ENCODE results near the gene MGAT4A. TPM values are rescaled to one million over a fixed set of nuclear protein-coding genes. Genes with fewer than 3 reads are reported as not detected.

MGAT4A gene
- total RNA-seq, 4 donors from 2014 or later = 4.2 to 14.1 (median 12.2) TPM

DNA sequence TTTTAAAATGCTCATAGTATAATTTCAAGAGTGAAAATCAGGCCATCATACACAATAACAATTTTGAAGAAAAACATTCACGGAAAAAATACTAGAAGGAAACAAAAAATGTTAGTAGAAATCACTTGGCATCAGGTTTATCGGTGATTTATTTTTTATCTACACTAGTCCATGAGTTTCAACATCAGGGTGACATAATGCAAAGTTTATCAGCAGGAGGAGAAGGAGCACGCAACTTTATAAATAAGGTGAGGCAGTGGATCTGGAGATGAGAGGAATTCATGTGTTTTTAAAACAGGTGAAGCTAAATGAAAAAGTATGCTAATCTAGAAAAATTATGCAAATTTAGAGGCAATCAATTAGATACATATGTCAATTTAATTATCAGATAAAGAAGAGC lies 54.2 kb downstream of the MGAT4A start:
- Histone ChIP-seq H3K9me3 (no peaks in the 10 kb centered on the region), H3K27ac (no peak overlapping the region), H3K27me3 (no peaks in the 10 kb centered on the region), H3K36me3 (peaks cover 0 to 15% of the 10 kb centered on the region in 2 donors), H3K4me1 (no peaks in the 10 kb centered on the region), H3K4me3 (no peak overlapping the region)
- in situ Hi-C loops (cut with MboI; ENCODE audit: low sequenced_read_pairs in 4 of 4) = no loop called here
- no peak for TF ChIP-seq POLR2A (IDR thresholded peaks at IDR 0.05)
- TF ChIP-seq, protein P1, sequence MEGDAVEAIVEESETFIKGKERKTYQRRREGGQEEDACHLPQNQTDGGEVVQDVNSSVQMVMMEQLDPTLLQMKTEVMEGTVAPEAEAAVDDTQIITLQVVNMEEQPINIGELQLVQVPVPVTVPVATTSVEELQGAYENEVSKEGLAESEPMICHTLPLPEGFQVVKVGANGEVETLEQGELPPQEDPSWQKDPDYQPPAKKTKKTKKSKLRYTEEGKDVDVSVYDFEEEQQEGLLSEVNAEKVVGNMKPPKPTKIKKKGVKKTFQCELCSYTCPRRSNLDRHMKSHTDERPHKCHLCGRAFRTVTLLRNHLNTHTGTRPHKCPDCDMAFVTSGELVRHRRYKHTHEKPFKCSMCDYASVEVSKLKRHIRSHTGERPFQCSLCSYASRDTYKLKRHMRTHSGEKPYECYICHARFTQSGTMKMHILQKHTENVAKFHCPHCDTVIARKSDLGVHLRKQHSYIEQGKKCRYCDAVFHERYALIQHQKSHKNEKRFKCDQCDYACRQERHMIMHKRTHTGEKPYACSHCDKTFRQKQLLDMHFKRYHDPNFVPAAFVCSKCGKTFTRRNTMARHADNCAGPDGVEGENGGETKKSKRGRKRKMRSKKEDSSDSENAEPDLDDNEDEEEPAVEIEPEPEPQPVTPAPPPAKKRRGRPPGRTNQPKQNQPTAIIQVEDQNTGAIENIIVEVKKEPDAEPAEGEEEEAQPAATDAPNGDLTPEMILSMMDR (IDR thresholded peaks at IDR 0.05 in 4 of 5, conservative IDR thresholded peaks at IDR 0.05 in 1 of 5) = no peak
- intact Hi-C loops (cut with DNase I; ENCODE audit: low total_unique reads) = no loop called here
- no peak for DNase-seq
- ATAC-seq = no peak

DNA sequence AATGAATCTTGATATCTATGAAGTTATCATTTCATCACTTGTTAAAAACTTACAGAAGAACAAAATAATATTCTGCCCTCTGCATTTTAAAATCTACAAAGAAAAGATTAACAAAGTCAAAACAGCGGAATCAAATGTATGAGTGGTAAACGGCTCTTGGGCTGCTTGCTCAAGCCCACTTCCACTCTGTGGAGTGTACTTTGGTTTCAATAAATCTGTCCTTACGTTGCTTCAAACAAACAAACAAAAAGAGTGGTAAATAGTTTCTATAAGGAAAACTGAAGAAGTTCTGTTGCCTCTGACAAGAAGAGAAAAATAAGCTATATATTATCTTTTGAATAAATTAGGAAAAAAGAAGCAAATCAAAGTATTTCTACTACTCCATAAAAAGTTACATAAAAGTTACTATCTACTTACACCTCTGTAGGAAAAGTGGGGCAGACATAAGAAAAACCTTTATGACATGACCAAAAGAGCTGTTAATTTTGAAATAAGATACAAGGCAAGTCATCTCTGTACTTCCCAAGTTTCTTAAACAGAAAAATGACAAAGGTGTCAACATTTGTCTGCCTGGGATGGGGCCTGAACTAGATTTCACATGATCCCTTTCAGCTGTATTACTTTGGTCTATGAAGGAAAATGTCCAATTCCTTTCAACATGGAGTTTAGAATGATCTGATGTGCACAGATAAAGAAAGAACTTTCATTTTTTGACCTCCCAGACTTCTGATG lies 56.5 kb downstream of the MGAT4A start:
- no peak for TF ChIP-seq POLR2A (IDR thresholded peaks at IDR 0.05)
- TF ChIP-seq, protein P1 (IDR thresholded peaks at IDR 0.05 in 4 of 5, conservative IDR thresholded peaks at IDR 0.05 in 1 of 5) = no peak
- H3K4me3 ChIP-seq = no peak overlapping the region
- H3K27ac ChIP-seq = no peak overlapping the region
- ATAC-seq (no peak), DNase-seq (no peak)
- H3K9me3 ChIP-seq = no peaks in the 10 kb centered on the region
- no peaks in the 10 kb centered on the region for H3K4me1 ChIP-seq
- peaks cover 0 to 15% of the 10 kb centered on the region in 2 donors for H3K36me3 ChIP-seq
- intact Hi-C loops (cut with DNase I; ENCODE audit: low total_unique reads) (no loop called here), in situ Hi-C loops (cut with MboI; ENCODE audit: low sequenced_read_pairs in 4 of 4) (loop anchor here in 1 of 4 donors (25.0 kb wide), 1 partner anchor 388 kb away; no protein-coding TSS in a partner anchor)
- no peaks in the 10 kb centered on the region for H3K27me3 ChIP-seq

DNA sequence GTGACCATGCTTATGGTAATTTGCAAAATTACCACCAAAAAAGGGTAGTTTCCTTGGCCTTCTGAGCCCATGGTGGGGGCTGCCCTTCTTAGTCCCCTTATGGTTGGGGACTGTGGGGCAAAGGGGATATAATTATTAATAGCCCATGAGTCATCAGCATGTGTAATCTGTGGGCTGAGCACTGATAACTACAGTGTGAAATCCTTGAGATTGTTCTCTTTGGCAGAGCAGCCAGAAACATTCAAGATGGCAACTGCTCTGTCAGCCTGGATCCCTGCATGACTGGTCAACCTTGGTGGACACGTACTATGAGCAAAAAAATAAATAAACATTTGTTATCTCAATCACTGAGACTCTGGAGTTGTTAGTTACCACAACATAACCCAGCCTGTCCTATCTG lies 61.3 kb downstream of the MGAT4A start:
- intact Hi-C loops (cut with DNase I; ENCODE audit: low total_unique reads) (no loop called here), in situ Hi-C loops (cut with MboI; ENCODE audit: low sequenced_read_pairs in 4 of 4) (loop anchor here in 1 of 4 donors (25.0 kb wide), 1 partner anchor 393 kb away; no protein-coding TSS in a partner anchor)
- H3K4me3 ChIP-seq = no peak overlapping the region
- DNase-seq (no peak), ATAC-seq (no peak)
- H3K4me1 ChIP-seq = no peaks in the 10 kb centered on the region
- H3K36me3 ChIP-seq = peaks cover 0 to 4% of the 10 kb centered on the region in 2 donors
- H3K27ac ChIP-seq = no peak overlapping the region
- H3K27me3 ChIP-seq = no peaks in the 10 kb centered on the region
- no peaks in the 10 kb centered on the region for H3K9me3 ChIP-seq
- no peak for TF ChIP-seq POLR2A (IDR thresholded peaks at IDR 0.05)
- TF ChIP-seq, protein P1 (IDR thresholded peaks at IDR 0.05 in 4 of 5, conservative IDR thresholded peaks at IDR 0.05 in 1 of 5) = no peak

DNA sequence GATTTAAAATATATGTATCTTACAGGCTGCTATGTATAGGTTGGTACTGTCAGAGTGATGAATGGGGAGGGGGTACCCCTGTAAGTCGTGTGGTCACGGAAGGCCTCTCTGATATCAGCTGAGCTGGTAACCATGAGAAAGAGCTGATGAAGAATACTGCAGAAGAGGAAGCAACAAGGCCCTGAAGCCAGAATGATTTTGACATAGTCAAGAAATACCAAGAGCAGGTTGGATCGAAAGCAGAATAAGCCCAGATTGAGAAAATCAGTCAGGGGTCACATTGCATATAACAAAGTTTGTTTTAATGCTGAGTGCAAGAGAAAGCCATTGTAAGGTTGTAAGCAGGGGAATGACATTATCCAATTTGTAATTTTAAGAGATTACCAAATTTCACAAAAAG lies 65.3 kb downstream of the MGAT4A start:
- peaks cover 0 to 8% of the 10 kb centered on the region in 2 donors for H3K36me3 ChIP-seq
- H3K4me1 ChIP-seq = no peaks in the 10 kb centered on the region
- H3K9me3 ChIP-seq = peaks cover 0 to 2% (median 0%) of the 10 kb centered on the region in 3 donors
- in situ Hi-C loops (cut with MboI; ENCODE audit: low sequenced_read_pairs in 4 of 4) = loop anchor here in 1 of 4 donors (25.0 kb wide), 1 partner anchor 397 kb away; no protein-coding TSS in a partner anchor
- H3K4me3 ChIP-seq = no peak overlapping the region
- no peak for DNase-seq
- intact Hi-C loops (cut with DNase I; ENCODE audit: low total_unique reads) = no loop called here
- H3K27me3 ChIP-seq = no peaks in the 10 kb centered on the region
- no peak overlapping the region for H3K27ac ChIP-seq
- ATAC-seq = no peak
- TF ChIP-seq, protein P1 (IDR thresholded peaks at IDR 0.05 in 4 of 5, conservative IDR thresholded peaks at IDR 0.05 in 1 of 5) = no peak
- TF ChIP-seq POLR2A (IDR thresholded peaks at IDR 0.05) = no peak

Measured in gastrocnemius medialis (tissue), 4 donors.